H4 (cell line): ENCODE measurements around the gene RGS7. TPM values are rescaled to one million over a fixed set of nuclear protein-coding genes. Genes with fewer than 3 reads are reported as not detected.
"Not testable (repeated sequence)": the region's sequence is repeated elsewhere in the genome, so short reads cannot be mapped to it uniquely, and the experiment has no call there.

Experiments used
- DNase-seq: peaks from one replicate; pipeline ENCODE4 v3.0.0-alpha.2; 2015; ENCODE audit warnings: low spot score
- total RNA-seq: library from RNA; depleted of rRNA; stranded (reverse); fragments of >200 nt; shearing (Covaris generic); gene quantifications from 2 replicates; pipeline ENCODE4 v1.2.3, GENCODE V29; 2014

The RGS7 gene
- total RNA-seq, 1 experiment from 2014 or later = 0.23 TPM

GRCh38 chr1:240985081-240985480 is 371.9 kb downstream of the RGS7 start:
- no peak for DNase-seq

- DNase-seq = no peak
Observed at GRCh38 chr1:240980342-240980741, 376.7 kb downstream of the RGS7 start.

GRCh38 chr1:240976685-240977084 is 380.3 kb downstream of the RGS7 start:
- no peak for DNase-seq

- DNase-seq = no peak
Observed at GRCh38 chr1:240973875-240974274, 383.1 kb downstream of the RGS7 start.

- DNase-seq = not testable (repeated sequence)
Observed at GRCh38 chr1:240972059-240972458, 384.9 kb downstream of the RGS7 start.

GRCh38 chr1:240970253-240970652 is 386.8 kb downstream of the RGS7 start:
- DNase-seq = no peak

GRCh38 chr1:240968864-240969263 is 388.1 kb downstream of the RGS7 start:
- DNase-seq = no peak

- no peak for DNase-seq
Observed at GRCh38 chr1:240967070-240967724, 389.8 kb downstream of the RGS7 start.

GRCh38 chr1:240965581-240966091 is 391.4 kb downstream of the RGS7 start:
- no peak for DNase-seq

GRCh38 chr1:240962086-240962485 is 394.9 kb downstream of the RGS7 start:
- DNase-seq = no peak

- DNase-seq = no peak
Observed at GRCh38 chr1:240956424-240956823, 400.6 kb downstream of the RGS7 start.

- DNase-seq = no peak
Observed at GRCh38 chr1:240956020-240956419, 401.0 kb downstream of the RGS7 start.

GRCh38 chr1:240947438-240948224 is 409.4 kb downstream of the RGS7 start:
- DNase-seq = no peak

GRCh38 chr1:240946926-240947325 is 410.1 kb downstream of the RGS7 start:
- peak; percentile 47 for DNase-seq

- no peak for DNase-seq
Observed at GRCh38 chr1:240942901-240943300, 414.1 kb downstream of the RGS7 start.

- DNase-seq = peak; percentile 22
Observed at GRCh38 chr1:240941701-240942370, 415.2 kb downstream of the RGS7 start.

GRCh38 chr1:240936911-240937668 is 419.9 kb downstream of the RGS7 start:
- no peak for DNase-seq

GRCh38 chr1:240935920-240936319 is 421.1 kb downstream of the RGS7 start:
- no peak for DNase-seq

- no peak for DNase-seq
Observed at GRCh38 chr1:240931031-240931430, 426.0 kb downstream of the RGS7 start.

GRCh38 chr1:240928265-240928664 is 428.7 kb downstream of the RGS7 start:
- DNase-seq = no peak

GRCh38 chr1:240927821-240928220 is 429.2 kb downstream of the RGS7 start:
- no peak for DNase-seq

GRCh38 chr1:240925273-240925672 is 431.7 kb downstream of the RGS7 start:
- no peak for DNase-seq
